ENCODE data around the gene ARHGDIG.

DNA sequence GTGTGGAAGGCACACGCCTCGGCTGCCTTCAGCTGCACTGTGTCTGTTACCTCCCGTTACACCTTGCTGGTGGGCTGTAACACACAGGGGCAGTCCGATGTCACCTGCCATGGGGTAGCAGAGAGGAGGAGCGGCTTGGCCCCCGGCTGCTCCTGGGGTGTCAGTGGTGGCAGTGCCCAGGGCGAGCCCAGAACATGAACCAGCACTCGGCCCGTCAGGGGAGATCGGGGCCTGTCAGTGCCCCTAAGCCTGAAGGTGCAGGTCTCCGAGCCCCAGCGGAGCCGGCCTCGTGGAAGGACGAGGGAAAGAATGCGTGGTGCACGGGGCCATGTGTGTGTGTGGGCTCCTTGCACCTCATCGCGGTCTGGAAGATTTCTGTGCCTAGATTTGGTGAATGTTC is 20.1 kb upstream of the ARHGDIG start:
- no peak for TF ChIP-seq POLR2A (IDR thresholded peaks at IDR 0.05)
- TF ChIP-seq, protein P1, sequence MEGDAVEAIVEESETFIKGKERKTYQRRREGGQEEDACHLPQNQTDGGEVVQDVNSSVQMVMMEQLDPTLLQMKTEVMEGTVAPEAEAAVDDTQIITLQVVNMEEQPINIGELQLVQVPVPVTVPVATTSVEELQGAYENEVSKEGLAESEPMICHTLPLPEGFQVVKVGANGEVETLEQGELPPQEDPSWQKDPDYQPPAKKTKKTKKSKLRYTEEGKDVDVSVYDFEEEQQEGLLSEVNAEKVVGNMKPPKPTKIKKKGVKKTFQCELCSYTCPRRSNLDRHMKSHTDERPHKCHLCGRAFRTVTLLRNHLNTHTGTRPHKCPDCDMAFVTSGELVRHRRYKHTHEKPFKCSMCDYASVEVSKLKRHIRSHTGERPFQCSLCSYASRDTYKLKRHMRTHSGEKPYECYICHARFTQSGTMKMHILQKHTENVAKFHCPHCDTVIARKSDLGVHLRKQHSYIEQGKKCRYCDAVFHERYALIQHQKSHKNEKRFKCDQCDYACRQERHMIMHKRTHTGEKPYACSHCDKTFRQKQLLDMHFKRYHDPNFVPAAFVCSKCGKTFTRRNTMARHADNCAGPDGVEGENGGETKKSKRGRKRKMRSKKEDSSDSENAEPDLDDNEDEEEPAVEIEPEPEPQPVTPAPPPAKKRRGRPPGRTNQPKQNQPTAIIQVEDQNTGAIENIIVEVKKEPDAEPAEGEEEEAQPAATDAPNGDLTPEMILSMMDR (IDR thresholded peaks at IDR 0.05), result no peak
